ENCODE data around the gene CYB5D1.

DNA sequence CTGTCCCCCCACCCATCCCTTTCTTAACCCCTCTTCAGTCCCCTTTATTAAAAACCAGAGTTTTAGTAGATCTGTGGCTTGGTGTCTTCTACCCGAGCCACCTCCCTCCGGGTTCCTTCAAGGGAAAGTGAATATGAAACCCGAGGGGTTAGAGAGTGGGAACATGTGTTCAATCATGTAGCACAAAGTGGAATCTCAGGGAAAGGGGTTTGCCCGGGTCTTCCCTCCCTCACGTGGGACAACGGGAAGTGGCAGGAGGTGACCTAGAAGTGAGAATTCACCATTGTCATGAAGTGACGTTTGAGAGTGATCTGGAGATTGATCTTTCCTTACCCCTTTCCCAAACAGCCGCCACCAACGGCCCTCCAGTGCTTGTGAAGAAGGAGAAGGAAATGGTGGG lies 53.3 kb downstream of the CYB5D1 start:
- TF ChIP-seq ZNF274 (IDR thresholded peaks at IDR 0.05; ENCODE audit: low read depth, low read length) (no peak), SUZ12 (IDR thresholded peaks at IDR 0.05; ENCODE audit: extremely low read depth, insufficient read depth, insufficient read length) (no peak), YY1 (IDR thresholded peaks at IDR 0.05; ENCODE audit: insufficient read depth, insufficient read length) (no peak)
